Common myeloid progenitor, CD34-positive (primary cell): ENCODE results near the gene GPX2.
A peak's percentile ranks its signal among the peaks of the same experiment; 100 is the strongest.

Source experiments
- CTCF ChIA-PET: fragments of 350-600 bp; sonication (Branson Sonifier 250); formaldehyde crosslinking; loops from one replicate; lab custom pipeline; 2021; ENCODE audit warnings: antibody characterized with exemption; lab: Charles Lee
- POLR2A ChIA-PET: fragments of 350-600 bp; sonication (Branson Sonifier 250); formaldehyde crosslinking; loops from one replicate; lab custom pipeline; 2021; ENCODE audit warnings: antibody characterized with exemption; lab: Charles Lee
- DNase-seq, 3 donors: peaks; one replicate each; pipeline versions ENCODE4 v3.0.0 to v3.0.0-alpha.2; 2013
- H3K27ac ChIP-seq, 2 experiments: 1 replicate in 1 of 2; 2 replicates in 1 of 2; pipeline ENCODE4 v1.7.0; 2013; ENCODE audit warnings: inconsistent platforms in 2 of 2, low read length in 2 of 2, mild to moderate bottlenecking in 2 of 2, low read depth in 1 of 2, moderate library complexity in 1 of 2; ENCODE audit not compliant: severe bottlenecking in 2 of 2, insufficient read depth in 1 of 2, poor library complexity in 1 of 2
- H3K27me3 ChIP-seq, 5 experiments: replicated peaks in 2 of 5; 1 replicate in 3 of 5; 2 replicates in 2 of 5; pipeline versions ENCODE4 v1.6.1 to v1.7.0; 2013; ENCODE audit warnings: low read length in 4 of 5, mild to moderate bottlenecking in 2 of 5, moderate library complexity in 2 of 5, inconsistent platforms in 1 of 5; ENCODE audit not compliant: insufficient read depth in 5 of 5, control insufficient read depth in 4 of 5
- H3K36me3 ChIP-seq, 4 experiments: 1 replicate in 2 of 4; 2 replicates in 2 of 4; pipeline versions ENCODE4 v1.6.1 to v1.7.0; 2013; ENCODE audit warnings: low read length in 3 of 4, control low read depth in 1 of 4, mild to moderate bottlenecking in 1 of 4; ENCODE audit not compliant: control insufficient read depth in 4 of 4, insufficient read depth in 4 of 4
- H3K4me1 ChIP-seq, 4 experiments: 1 replicate in 3 of 4; 2 replicates in 1 of 4; pipeline versions ENCODE4 v1.6.1 to v1.7.1; 2013; ENCODE audit warnings: low read length in 3 of 4, mild to moderate bottlenecking in 3 of 4, control low read depth in 1 of 4, inconsistent platforms in 1 of 4, moderate library complexity in 1 of 4; ENCODE audit not compliant: control insufficient read depth in 4 of 4, insufficient read depth in 4 of 4; ENCODE audit errors: control extremely low read depth in 1 of 4
- H3K4me3 ChIP-seq, 7 experiments: 1 replicate in 4 of 7; 2 replicates in 3 of 7; pipeline versions ENCODE4 v1.5.1 to v1.7.0; 2013; ENCODE audit warnings: mild to moderate bottlenecking in 7 of 7, low read length in 6 of 7, moderate library complexity in 6 of 7, inconsistent platforms in 2 of 7, low read depth in 2 of 7, control low read depth in 1 of 7; ENCODE audit not compliant: insufficient read depth in 4 of 7, control insufficient read depth in 1 of 7; ENCODE audit errors: extremely low read depth in 1 of 7
- H3K9me3 ChIP-seq, 5 experiments: 1 replicate in 4 of 5; 2 replicates in 1 of 5; pipeline versions ENCODE4 v1.6.1 to v1.7.1; 2013; ENCODE audit warnings: low read length in 4 of 5, mild to moderate bottlenecking in 2 of 5, inconsistent platforms in 1 of 5, low read depth in 1 of 5, moderate library complexity in 1 of 5; ENCODE audit not compliant: control insufficient read depth in 4 of 5, insufficient read depth in 2 of 5; ENCODE audit errors: control extremely low read depth in 1 of 5
- WGBS: methylation state at CpG from one replicate; pipeline ENCODE4 v1.1.5; 2013; ENCODE audit not compliant: insufficient coverage; 5-methylcytosine and 5-hydroxymethylcytosine counted together

Gene GPX2

GRCh38 chr14:64954491-64955240 is 12.1 kb upstream of the GPX2 start:
- H3K4me1 ChIP-seq = no peaks in the 10 kb centered on the region
- H3K27me3 ChIP-seq = no peaks in the 10 kb centered on the region
- CTCF ChIA-PET = interaction anchor here (1.1 to 1.5 kb wide), 2 partner anchors 44 to 65 kb away, joined by 3 to 4 read pairs; no protein-coding TSS in a partner anchor
- no peaks in the 10 kb centered on the region for H3K9me3 ChIP-seq
- H3K36me3 ChIP-seq = peaks cover 0 to 20% (median 3%) of the 10 kb centered on the region in 4 experiments
- no peak for DNase-seq
- H3K27ac ChIP-seq = no peak overlapping the region
- POLR2A ChIA-PET = no interaction called here
- 98% methylated on average over 9 of the region's 9 CpGs for WGBS
- H3K4me3 ChIP-seq = no peak overlapping the region

GRCh38 chr14:64953661-64954060 is 11.1 kb upstream of the GPX2 start:
- Histone ChIP-seq H3K27me3 (no peaks in the 10 kb centered on the region), H3K4me1 (no peaks in the 10 kb centered on the region), H3K36me3 (peaks cover 0 to 20% (median 5%) of the 10 kb centered on the region in 4 experiments), H3K4me3 (no peak overlapping the region), H3K9me3 (no peaks in the 10 kb centered on the region), H3K27ac (no peak overlapping the region)
- ChIA-PET POLR2A (no interaction called here), CTCF (interaction anchor here (0.7 to 2.1 kb wide), 7 partner anchors 8 to 66 kb away, joined by 3 to 5 read pairs (median 4); no protein-coding TSS in a partner anchor)
- 91% methylated on average over 4 of the region's 6 CpGs for WGBS
- DNase-seq = no peak

- Histone ChIP-seq H3K36me3 (peaks cover 0 to 20% (median 7%) of the 10 kb centered on the region in 4 experiments), H3K27ac (no peak overlapping the region), H3K9me3 (no peaks in the 10 kb centered on the region), H3K27me3 (no peaks in the 10 kb centered on the region), H3K4me1 (no peaks in the 10 kb centered on the region), H3K4me3 (no peak overlapping the region)
- CTCF ChIA-PET = interaction anchor here (0.7 to 2.1 kb wide), 7 partner anchors 9 to 66 kb away, joined by 3 to 5 read pairs (median 4); no protein-coding TSS in a partner anchor
- POLR2A ChIA-PET = no interaction called here
- no peak for DNase-seq
- 95% methylated on average over 8 of the region's 8 CpGs for WGBS
These were observed 10.7 kb upstream of the GPX2 start for GRCh38 chr14:64953310-64953654.

GRCh38 chr14:64952598-64953309 is 10.2 kb upstream of the GPX2 start:
- H3K4me3 ChIP-seq = no peak overlapping the region
- H3K27ac ChIP-seq = no peak overlapping the region
- H3K4me1 ChIP-seq = no peaks in the 10 kb centered on the region
- peak in 2 of 3 donors; percentile 19 to 23 for DNase-seq
- H3K36me3 ChIP-seq = peaks cover 0 to 20% (median 10%) of the 10 kb centered on the region in 4 experiments
- ChIA-PET POLR2A (no interaction called here), CTCF (interaction anchor here (0.7 to 2.1 kb wide), 5 partner anchors 12 to 42 kb away, joined by 3 to 5 read pairs (median 4); no protein-coding TSS in a partner anchor)
- H3K27me3 ChIP-seq = no peaks in the 10 kb centered on the region
- WGBS = 89% methylated on average over 7 of the region's 7 CpGs
- H3K9me3 ChIP-seq = no peaks in the 10 kb centered on the region

- H3K36me3 ChIP-seq = peaks cover 0 to 24% (median 9%) of the 10 kb centered on the region in 4 experiments
- DNase-seq = no peak
- H3K4me1 ChIP-seq = peaks cover 0 to 3% (median under 1%) of the 10 kb centered on the region in 4 experiments
- H3K9me3 ChIP-seq = no peaks in the 10 kb centered on the region
- CTCF ChIA-PET = interaction anchor here (1.0 to 1.3 kb wide), 3 partner anchors 9 to 35 kb away, joined by 3 to 4 read pairs (median 3); partner anchors contain the start of gene FNTB
- H3K4me3 ChIP-seq = no peak overlapping the region
- H3K27ac ChIP-seq = no peak overlapping the region
- no peaks in the 10 kb centered on the region for H3K27me3 ChIP-seq
- POLR2A ChIA-PET = no interaction called here
These were observed 9.2 kb upstream of the GPX2 start for GRCh38 chr14:64951724-64952123.

- Histone ChIP-seq H3K9me3 (no peaks in the 10 kb centered on the region), H3K4me3 (no peak overlapping the region), H3K27me3 (no peaks in the 10 kb centered on the region), H3K27ac (no peak overlapping the region), H3K4me1 (peaks cover 0 to 6% (median 2%) of the 10 kb centered on the region in 4 experiments), H3K36me3 (peaks cover 0 to 24% (median 11%) of the 10 kb centered on the region in 4 experiments)
- DNase-seq = no peak
- WGBS = 94% methylated on average over 7 of the region's 8 CpGs
- ChIA-PET POLR2A (no interaction called here), CTCF (interaction anchor here (1.0 to 1.5 kb wide), 4 partner anchors 7 to 35 kb away, joined by 3 to 4 read pairs (median 4); partner anchors contain the start of gene FNTB)
These were observed 8.7 kb upstream of the GPX2 start for GRCh38 chr14:64951291-64951690.
